OCI-LY7 (cell line): ENCODE measurements around the gene DSCAM. TPM values are rescaled to one million over a fixed set of nuclear protein-coding genes. Genes with fewer than 3 reads are reported as not detected.

Source experiments
- BruUV-seq: library from RNA; stranded (reverse); fragments of 400-500 nt; replicated peaks from 2 replicates; lab custom pipeline; 2021; lab: Mats Ljungman, UMichigan
- CTCF ChIA-PET: fragments of 300-600 bp; sonication (Branson Sonifier 250); formaldehyde crosslinking; loops from one replicate; lab custom pipeline; 2022; ENCODE audit warnings: antibody characterized with exemption; ENCODE audit not compliant: unreplicated experiment; lab: Charles Lee
- POLR2A ChIA-PET: fragments of 300-600 bp; sonication (Branson Sonifier 250); formaldehyde crosslinking; loops from one replicate; lab custom pipeline; 2022; ENCODE audit warnings: antibody characterized with exemption; lab: Charles Lee
- DNase-seq: peaks from one replicate; pipeline ENCODE4 v3.0.0-alpha.2; 2015; ENCODE audit warnings: low spot score
- H2AFZ ChIP-seq: fragments of 200-600 bp; sonication (generic), shearing (Covaris generic); 2 replicates; pipeline ENCODE4 v1.6.1; 2014; ENCODE audit warnings: mild to moderate bottlenecking, antibody characterized with exemption, low read length, moderate library complexity
- H3K27ac ChIP-seq: fragments of 200-600 bp; sonication (generic); 2 replicates; pipeline ENCODE4 v1.5.1; 2014; ENCODE audit warnings: mixed run types, low read depth, mild to moderate bottlenecking, moderate library complexity, low read length, inconsistent platforms; ENCODE audit not compliant: poor library complexity, severe bottlenecking
- H3K36me3 ChIP-seq: fragments of 200-600 bp; sonication (generic); 2 replicates; pipeline ENCODE4 v1.6.1; 2014; ENCODE audit warnings: mild to moderate bottlenecking, antibody characterized with exemption, low read length, moderate library complexity, mixed read lengths; ENCODE audit not compliant: insufficient read depth
- H3K4me1 ChIP-seq: fragments of 200-600 bp; sonication (generic); 2 replicates; pipeline ENCODE4 v1.5.1; 2014; ENCODE audit warnings: mild to moderate bottlenecking, low read length; ENCODE audit not compliant: insufficient read depth, poor library complexity, severe bottlenecking
- H3K4me2 ChIP-seq: fragments of 200-600 bp; sonication (generic); 2 replicates; pipeline ENCODE4 v1.6.1; 2014; ENCODE audit warnings: mild to moderate bottlenecking, low read length
- H3K4me3 ChIP-seq: fragments of 200-600 bp; sonication (generic); 2 replicates; pipeline ENCODE4 v1.5.1; 2014; ENCODE audit warnings: mild to moderate bottlenecking, low read depth, low read length; ENCODE audit not compliant: poor library complexity, severe bottlenecking
- H3K79me2 ChIP-seq: fragments of 200-600 bp; sonication (generic); 2 replicates; pipeline ENCODE4 v1.6.1; 2016; ENCODE audit warnings: low read depth, mild to moderate bottlenecking, low read length, moderate library complexity, mixed read lengths; ENCODE audit not compliant: insufficient read depth
- H3K9me2 ChIP-seq: fragments of 200-600 bp; sonication (generic); 2 replicates; pipeline ENCODE4 v1.6.1; 2016; ENCODE audit warnings: mild to moderate bottlenecking, low read length, mixed read lengths; ENCODE audit not compliant: insufficient read depth
- H3K9me3 ChIP-seq: fragments of 200-600 bp; sonication (generic); 2 replicates; pipeline ENCODE4 v1.6.1; 2014; ENCODE audit warnings: mild to moderate bottlenecking, mixed run types, low read length, mixed read lengths
- H4K20me1 ChIP-seq: fragments of 200-600 bp; sonication (generic); 2 replicates; pipeline ENCODE4 v1.6.1; 2014; ENCODE audit warnings: mild to moderate bottlenecking, antibody characterized with exemption, low read length, moderate library complexity, mixed read lengths; ENCODE audit not compliant: insufficient read depth
- EZH2phosphoT487 ChIP-seq: fragments of 200-600 bp; sonication (generic); IDR thresholded peaks from 2 replicates; pipeline ENCODE4 v1.6.1; 2018; ENCODE audit warnings: low read depth, borderline replicate concordance, mild to moderate bottlenecking, mixed run types, antibody characterized with exemption, low read length, moderate library complexity, mixed read lengths
- intact Hi-C: fragments of 100-400 bp; cut with micrococcal nuclease; formaldehyde crosslinking; loops from one replicate; pipeline ENCODE4 v1.10.0; 2022; ENCODE audit not compliant: unreplicated experiment
- total RNA-seq, 2 experiments: library from RNA; depleted of rRNA in 1 of 2; stranded (reverse); fragments of >200 nt in 1 of 2; shearing (Covaris generic) in 1 of 2; gene quantifications; 2 replicates each; pipeline ENCODE4 v1.2.3, GENCODE V29; 2014 to 2022
- TF ChIP-seq, protein P1 (sequence below): fragments of 200-600 bp; sonication (generic); conservative IDR thresholded peaks from 2 replicates; pipeline ENCODE4 v1.5.1; 2014; ENCODE audit warnings: mild to moderate bottlenecking, antibody characterized with exemption, low read length, moderate library complexity, mixed read lengths

DSCAM gene
- total RNA-seq, 2 experiments from 2014 or later = not detected

DNA sequence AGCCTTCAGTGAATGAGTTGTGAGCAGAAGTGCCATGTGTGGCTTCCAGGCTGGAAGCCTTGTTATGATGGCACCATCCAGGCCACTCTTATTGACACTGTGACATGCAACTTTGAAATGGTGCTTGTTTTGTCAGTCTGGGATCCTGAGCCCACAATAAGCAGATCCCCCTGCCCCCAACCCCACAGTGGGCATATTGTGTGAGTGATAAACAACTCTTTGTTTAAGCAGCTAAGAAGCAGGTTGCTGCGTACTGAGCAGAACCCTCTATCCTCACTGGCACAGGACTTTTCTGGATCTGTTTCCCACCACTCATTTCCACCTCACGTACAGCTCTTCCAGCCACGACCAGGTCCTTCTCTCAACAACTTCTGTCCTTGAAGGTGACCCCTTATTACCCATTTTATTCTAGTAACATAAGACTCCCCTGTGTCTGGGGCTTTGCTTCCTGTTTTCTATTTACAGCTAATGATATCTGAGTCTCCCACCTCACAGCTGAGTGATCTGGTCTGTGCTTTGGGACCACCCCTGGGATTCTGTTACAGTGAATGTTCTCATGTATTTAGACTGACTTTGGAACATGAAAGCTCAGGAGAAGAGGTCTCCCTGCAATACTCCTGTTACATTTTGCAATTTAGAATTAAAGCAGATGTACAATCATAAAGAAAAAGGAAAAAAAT lies 604.2 kb downstream of the DSCAM start:
- no peaks in the 10 kb centered on the region for H3K36me3 ChIP-seq
- no peaks in the 10 kb centered on the region for H3K9me3 ChIP-seq
- H3K27ac ChIP-seq = no peak overlapping the region
- no peaks in the 10 kb centered on the region for H3K79me2 ChIP-seq
- H3K9me2 ChIP-seq = no peaks in the 10 kb centered on the region
- CTCF ChIA-PET = no interaction called here
- no peaks in the 10 kb centered on the region for H3K4me1 ChIP-seq
- H3K4me2 ChIP-seq = no peak overlapping the region
- H4K20me1 ChIP-seq = no peaks in the 10 kb centered on the region
- POLR2A ChIA-PET = interaction anchor here (0.6 kb wide), 1 partner anchor 145 kb away, joined by 3 read pairs; no protein-coding TSS in a partner anchor
- no peak for DNase-seq
- no TSS peak for BruUV-seq
- TF ChIP-seq, protein P1, sequence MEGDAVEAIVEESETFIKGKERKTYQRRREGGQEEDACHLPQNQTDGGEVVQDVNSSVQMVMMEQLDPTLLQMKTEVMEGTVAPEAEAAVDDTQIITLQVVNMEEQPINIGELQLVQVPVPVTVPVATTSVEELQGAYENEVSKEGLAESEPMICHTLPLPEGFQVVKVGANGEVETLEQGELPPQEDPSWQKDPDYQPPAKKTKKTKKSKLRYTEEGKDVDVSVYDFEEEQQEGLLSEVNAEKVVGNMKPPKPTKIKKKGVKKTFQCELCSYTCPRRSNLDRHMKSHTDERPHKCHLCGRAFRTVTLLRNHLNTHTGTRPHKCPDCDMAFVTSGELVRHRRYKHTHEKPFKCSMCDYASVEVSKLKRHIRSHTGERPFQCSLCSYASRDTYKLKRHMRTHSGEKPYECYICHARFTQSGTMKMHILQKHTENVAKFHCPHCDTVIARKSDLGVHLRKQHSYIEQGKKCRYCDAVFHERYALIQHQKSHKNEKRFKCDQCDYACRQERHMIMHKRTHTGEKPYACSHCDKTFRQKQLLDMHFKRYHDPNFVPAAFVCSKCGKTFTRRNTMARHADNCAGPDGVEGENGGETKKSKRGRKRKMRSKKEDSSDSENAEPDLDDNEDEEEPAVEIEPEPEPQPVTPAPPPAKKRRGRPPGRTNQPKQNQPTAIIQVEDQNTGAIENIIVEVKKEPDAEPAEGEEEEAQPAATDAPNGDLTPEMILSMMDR = no peak
- TF ChIP-seq EZH2phosphoT487 = no peak
- intact Hi-C loops = no loop called here
- no peak overlapping the region for H3K4me3 ChIP-seq
- H2AFZ ChIP-seq = no peak overlapping the region

DNA sequence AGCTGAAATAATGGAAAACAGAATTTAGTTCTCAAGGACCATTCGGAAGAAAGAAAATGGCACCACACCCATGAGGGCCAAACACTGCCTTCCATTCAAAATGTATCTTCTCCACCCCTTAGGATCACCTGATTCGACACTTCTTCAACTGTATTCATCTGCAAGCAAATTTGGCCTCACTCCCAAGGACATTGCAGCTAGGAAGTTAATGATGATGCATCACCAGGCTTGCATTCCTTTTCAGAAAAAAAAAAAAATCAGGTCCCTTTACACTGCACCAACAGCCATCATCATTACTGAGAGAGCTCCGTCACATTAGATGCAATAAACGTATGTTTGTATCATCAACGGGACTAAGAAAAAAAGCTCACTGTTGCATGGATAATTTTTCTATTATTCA lies 611.4 kb downstream of the DSCAM start:
- H3K79me2 ChIP-seq = no peaks in the 10 kb centered on the region
- no peak overlapping the region for H2AFZ ChIP-seq
- H3K36me3 ChIP-seq = no peaks in the 10 kb centered on the region
- H3K4me1 ChIP-seq = no peaks in the 10 kb centered on the region
- peaks cover 10% of the 10 kb centered on the region; the same call in 1 of the 2 replicates for H3K9me3 ChIP-seq
- H3K27ac ChIP-seq = no peak overlapping the region
- TF ChIP-seq EZH2phosphoT487 = no peak
- TF ChIP-seq, protein P1 = no peak
- no peaks in the 10 kb centered on the region for H3K9me2 ChIP-seq
- H3K4me2 ChIP-seq = no peak overlapping the region
- H4K20me1 ChIP-seq = no peaks in the 10 kb centered on the region
- ChIA-PET CTCF (no interaction called here), POLR2A (no interaction called here)
- H3K4me3 ChIP-seq = no peak overlapping the region
- DNase-seq = no peak
- intact Hi-C loops = no loop called here
- no TSS peak for BruUV-seq

DNA sequence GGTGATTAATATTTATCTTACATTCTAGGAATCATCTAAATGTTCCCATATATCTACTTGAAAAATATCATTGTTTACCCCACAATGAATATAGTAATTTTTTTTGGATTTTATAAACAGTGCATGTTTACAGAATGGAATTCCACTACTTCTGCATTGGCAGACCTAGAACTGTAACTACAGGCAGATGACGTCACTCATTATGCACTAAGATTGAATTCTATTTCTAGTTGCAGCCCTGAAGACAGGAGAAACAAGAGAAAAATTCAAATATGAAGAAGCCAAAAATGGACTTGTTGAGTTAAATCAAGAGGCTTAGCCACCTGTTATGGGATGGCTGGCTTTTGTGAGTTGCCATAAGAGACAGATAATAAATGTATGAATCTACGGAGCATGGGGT lies 615.0 kb downstream of the DSCAM start:
- ChIA-PET CTCF (no interaction called here), POLR2A (no interaction called here)
- Histone ChIP-seq H3K79me2 (no peaks in the 10 kb centered on the region), H3K4me1 (no peaks in the 10 kb centered on the region), H2AFZ (no peak overlapping the region), H3K27ac (no peak overlapping the region), H4K20me1 (no peaks in the 10 kb centered on the region), H3K36me3 (no peaks in the 10 kb centered on the region), H3K4me2 (no peak overlapping the region), H3K9me2 (no peaks in the 10 kb centered on the region), H3K4me3 (no peak overlapping the region), H3K9me3 (peaks cover 10% of the 10 kb centered on the region; the same call in 1 of the 2 replicates)
- no peak for DNase-seq
- intact Hi-C loops = no loop called here
- TF ChIP-seq, protein P1 = no peak
- TF ChIP-seq EZH2phosphoT487 = no peak
- BruUV-seq = no TSS peak
